ENCODE data around the gene A4GNT.

- TF ChIP-seq CTCF (IDR thresholded peaks at IDR 0.05; ENCODE audit: low read depth, low read length): no peak
- no peak for TF ChIP-seq POLR2A (IDR thresholded peaks at IDR 0.05; ENCODE audit: extremely low read depth, insufficient read length)
- no peak for TF ChIP-seq MAX (IDR thresholded peaks at IDR 0.05; ENCODE audit: low read depth, low read length)
These were observed 25.6 kb upstream of the A4GNT start for GRCh38 chr3:138157743-138158142.
